ENCODE results near the gene ABI2. TPM values are rescaled to one million over a fixed set of nuclear protein-coding genes. Genes with fewer than 3 reads are reported as not detected.
"Not testable (repeated sequence)": the region's sequence is repeated elsewhere in the genome, so short reads cannot be mapped to it uniquely, and the experiment has no call there.

The ABI2 gene
- total RNA-seq, 1 donor from 2014 or later: 161 TPM

DNA sequence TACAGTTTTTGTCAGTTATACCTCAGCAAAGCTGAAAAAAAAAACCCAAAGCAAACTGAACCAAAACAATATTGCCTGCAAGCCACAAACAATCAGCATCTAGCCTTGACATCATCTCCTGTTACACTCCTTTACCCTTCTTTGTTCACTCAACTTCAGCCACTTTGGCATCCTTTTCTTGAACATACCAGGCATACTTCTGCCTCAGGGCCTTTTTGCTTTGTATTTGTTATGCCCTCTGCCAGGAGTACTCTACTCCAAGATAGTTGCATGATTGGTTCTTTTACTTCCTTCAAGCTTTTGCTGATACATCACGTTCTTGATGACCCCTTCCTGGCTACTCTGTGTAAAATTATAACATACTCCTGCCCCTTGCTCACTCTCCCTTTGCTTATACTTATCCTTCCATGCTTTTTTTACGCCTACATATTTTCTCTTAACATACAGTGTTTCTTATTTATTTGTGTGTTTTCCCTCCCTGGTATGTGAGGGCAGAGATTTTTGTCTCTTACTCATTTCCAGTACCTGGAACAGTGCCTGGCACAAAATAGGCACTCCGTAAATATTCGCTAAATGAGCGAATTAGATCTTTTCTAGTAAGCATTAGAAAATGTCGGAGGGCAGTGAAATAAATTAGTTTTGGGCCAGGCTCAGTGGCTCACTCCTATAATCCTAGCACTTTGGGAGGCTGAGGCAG, 12.7 kb downstream of the ABI2 start:
- peaks cover 2% of the 10 kb centered on the region for H3K27me3 Mint-ChIP-seq (ENCODE audit: insufficient read depth, low read depth)
- H3F3A ChIP-seq (ENCODE audit: low read depth): no peaks in the 10 kb centered on the region
- peak overlapping the region; percentile 40 for H3K4me2 ChIP-seq
- H3K9ac ChIP-seq: no peak overlapping the region
- H3K27ac Mint-ChIP-seq: no peak overlapping the region
- TF ChIP-seq EZH2phosphoT487 (IDR thresholded peaks at IDR 0.05) (no peak), EZH2 (IDR thresholded peaks at IDR 0.05) (no peak), CTCF (IDR thresholded peaks at IDR 0.05) (no peak)
- H4K20me1 ChIP-seq (ENCODE audit: low read depth): peaks cover 67% of the 10 kb centered on the region
- no peak overlapping the region for H2AFZ ChIP-seq (replicated peaks)
- H3K79me2 ChIP-seq (ENCODE audit: low read depth): peaks cover 100% of the 10 kb centered on the region
- DNase-seq (ENCODE audit: low spot score): peak; percentile 52
- H3K4me1 ChIP-seq: peaks cover 21% of the 10 kb centered on the region
- no peaks in the 10 kb centered on the region for H3K9me3 ChIP-seq (ENCODE audit: low read depth)
- H3K27me3 ChIP-seq: no peaks in the 10 kb centered on the region
- H3K4me1 Mint-ChIP-seq: peaks cover 9% of the 10 kb centered on the region
- H3K4me3 Mint-ChIP-seq: no peak overlapping the region
- H3K9me3 Mint-ChIP-seq: peaks cover 10% of the 10 kb centered on the region
- no peak overlapping the region for H3K27ac ChIP-seq
- H3K36me3 ChIP-seq: no peaks in the 10 kb centered on the region
- peaks cover 64% of the 10 kb centered on the region for H3K36me3 Mint-ChIP-seq
- no peak overlapping the region for H3K4me3 ChIP-seq

- Mint-ChIP-seq H3K9me3 (peaks cover 4% of the 10 kb centered on the region), H3K27ac (no peak overlapping the region), H3K36me3 (peaks cover 62% of the 10 kb centered on the region), H3K4me1 (peaks cover 9% of the 10 kb centered on the region), H3K4me3 (no peak overlapping the region), H3K27me3 (ENCODE audit: insufficient read depth, low read depth) (peaks cover 2% of the 10 kb centered on the region)
- peaks cover 100% of the 10 kb centered on the region for H3K79me2 ChIP-seq (ENCODE audit: low read depth)
- peaks cover 67% of the 10 kb centered on the region for H4K20me1 ChIP-seq (ENCODE audit: low read depth)
- peaks cover 21% of the 10 kb centered on the region for H3K4me1 ChIP-seq
- no peaks in the 10 kb centered on the region for H3F3A ChIP-seq (ENCODE audit: low read depth)
- no peaks in the 10 kb centered on the region for H3K27me3 ChIP-seq
- no peak overlapping the region for H3K9ac ChIP-seq
- TF ChIP-seq EZH2phosphoT487 (IDR thresholded peaks at IDR 0.05) (no peak), EZH2 (IDR thresholded peaks at IDR 0.05) (no peak), CTCF (IDR thresholded peaks at IDR 0.05) (no peak)
- H2AFZ ChIP-seq (replicated peaks): no peak overlapping the region
- no peak overlapping the region for H3K27ac ChIP-seq
- H3K4me3 ChIP-seq: no peak overlapping the region
- no peaks in the 10 kb centered on the region for H3K9me3 ChIP-seq (ENCODE audit: low read depth)
- no peaks in the 10 kb centered on the region for H3K36me3 ChIP-seq
- no peak for DNase-seq (ENCODE audit: low spot score)
- H3K4me2 ChIP-seq: no peak overlapping the region
Measured at GRCh38 chr2:203341741-203342310, 13.6 kb downstream of the ABI2 start.

GRCh38 chr2:203342374-203342773, 14.2 kb downstream of the ABI2 start:
- not testable (repeated sequence) for H3K27me3 Mint-ChIP-seq (ENCODE audit: insufficient read depth, low read depth); H3K27ac ChIP-seq; H3K27ac Mint-ChIP-seq; H2AFZ ChIP-seq (replicated peaks); H3F3A ChIP-seq (ENCODE audit: low read depth); H3K9ac ChIP-seq; H3K4me2 ChIP-seq; H3K4me3 Mint-ChIP-seq; H3K27me3 ChIP-seq; H3K9me3 ChIP-seq (ENCODE audit: low read depth); H3K4me3 ChIP-seq; H3K9me3 Mint-ChIP-seq; H3K4me1 Mint-ChIP-seq; DNase-seq (ENCODE audit: low spot score); H3K36me3 ChIP-seq
- Histone ChIP-seq H3K79me2 (ENCODE audit: low read depth) (peaks cover 100% of the 10 kb centered on the region), H3K4me1 (peaks cover 21% of the 10 kb centered on the region), H4K20me1 (ENCODE audit: low read depth) (peaks cover 67% of the 10 kb centered on the region)
- peaks cover 62% of the 10 kb centered on the region for H3K36me3 Mint-ChIP-seq

DNA sequence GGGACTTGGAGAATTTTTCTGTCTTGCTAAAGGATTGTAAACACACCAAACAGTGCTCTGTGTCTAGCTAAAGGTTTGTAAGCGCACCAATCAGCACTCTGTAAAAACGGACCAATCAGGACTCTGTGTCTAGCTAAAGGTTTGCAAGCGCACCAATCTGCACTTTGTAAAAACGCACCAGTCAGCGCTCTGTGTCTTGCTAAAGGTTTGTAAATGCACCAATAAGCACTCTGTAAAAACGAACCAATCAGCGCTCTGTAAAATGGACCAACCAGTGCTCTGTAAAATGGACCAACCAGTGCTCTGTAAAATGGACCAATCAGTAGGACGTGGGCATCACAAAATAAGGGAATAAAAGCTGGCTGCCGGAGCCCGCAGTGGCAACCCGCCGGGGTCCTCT, 16.5 kb downstream of the ABI2 start:
- TF ChIP-seq CTCF (IDR thresholded peaks at IDR 0.05): no peak
- no peak for TF ChIP-seq EZH2 (IDR thresholded peaks at IDR 0.05)
- no peak for TF ChIP-seq EZH2phosphoT487 (IDR thresholded peaks at IDR 0.05)
- Mint-ChIP-seq H3K27me3 (ENCODE audit: insufficient read depth, low read depth) (peaks cover 2% of the 10 kb centered on the region), H3K9me3 (no peaks in the 10 kb centered on the region), H3K27ac (no peak overlapping the region), H3K4me3 (no peak overlapping the region), H3K4me1 (peaks cover 2% of the 10 kb centered on the region), H3K36me3 (peaks cover 62% of the 10 kb centered on the region)
- Histone ChIP-seq H2AFZ (replicated peaks) (no peak overlapping the region), H3K4me2 (no peak overlapping the region), H3K4me1 (peaks cover 15% of the 10 kb centered on the region), H3K27ac (no peak overlapping the region), H4K20me1 (ENCODE audit: low read depth) (peaks cover 53% of the 10 kb centered on the region), H3F3A (ENCODE audit: low read depth) (no peaks in the 10 kb centered on the region), H3K79me2 (ENCODE audit: low read depth) (peaks cover 100% of the 10 kb centered on the region), H3K9ac (no peak overlapping the region), H3K4me3 (no peak overlapping the region), H3K27me3 (no peaks in the 10 kb centered on the region), H3K36me3 (peaks cover 2% of the 10 kb centered on the region), H3K9me3 (ENCODE audit: low read depth) (no peaks in the 10 kb centered on the region)
- DNase-seq (ENCODE audit: low spot score): no peak

Data from neural progenitor cell (in vitro differentiated cells).